B cell (primary cell): ENCODE results near the gene TMEM144. TPM values are rescaled to one million over a fixed set of nuclear protein-coding genes. Genes with fewer than 3 reads are reported as not detected.

Experiments used
- ATAC-seq: fragments of 200-7000 bp; cut with Tn5 transposase; one replicate; pipeline ENCODE4 v1.10.0; 2021; ENCODE audit warnings: low read depth, mild to moderate bottlenecking, moderate number of reproducible peaks, moderate library complexity
- CTCF ChIA-PET: fragments of 350-600 bp; sonication (Branson Sonifier 250); formaldehyde crosslinking; loops from one replicate; lab custom pipeline; 2021; ENCODE audit warnings: antibody characterized with exemption, inconsistent platforms; lab: Charles Lee
- POLR2A ChIA-PET: fragments of 350-600 bp; sonication (Branson Sonifier 250); formaldehyde crosslinking; loops from one replicate; lab custom pipeline; 2021; ENCODE audit warnings: antibody characterized with exemption; lab: Charles Lee
- DNase-seq: peaks from one replicate; pipeline ENCODE4 v3.0.0; 2013
- H2AFZ ChIP-seq: 2 replicates; pipeline ENCODE4 v1.6.1; 2012; ENCODE audit warnings: mild to moderate bottlenecking, low read depth, low read length; ENCODE audit not compliant: insufficient read depth, poor library complexity, severe bottlenecking
- H3K27ac ChIP-seq, 2 donors: 1 replicate in 1 of 2; 2 replicates in 1 of 2; pipeline ENCODE4 v1.5.1; 2012 to 2013; ENCODE audit warnings: low read length in 2 of 2, mild to moderate bottlenecking in 2 of 2, moderate library complexity in 1 of 2
- H3K27me3 ChIP-seq, 4 experiments: fragments of 200-600 bp in 1 of 4; sonication (generic) in 1 of 4; replicated peaks in 1 of 4; 1 replicate in 2 of 4; 2 replicates in 2 of 4; pipeline versions ENCODE4 v1.6.1 to v1.7.0; 2013 to 2016; ENCODE audit warnings: low read length in 3 of 4, mild to moderate bottlenecking in 2 of 4, mixed read lengths in 1 of 4, moderate library complexity in 1 of 4; ENCODE audit not compliant: insufficient read depth in 4 of 4, control insufficient read depth in 3 of 4; ENCODE audit errors: control extremely low read depth in 1 of 4
- H3K36me3 ChIP-seq, 2 experiments: replicated peaks in 1 of 2; 1 replicate in 1 of 2; 2 replicates in 1 of 2; pipeline versions ENCODE4 v1.6.1 to v1.7.1; 2013; ENCODE audit warnings: low read length in 1 of 2; ENCODE audit not compliant: insufficient read depth in 2 of 2, control insufficient read depth in 1 of 2; ENCODE audit errors: control extremely low read depth in 1 of 2, extremely low read depth in 1 of 2
- H3K4me1 ChIP-seq, 2 donors: fragments of 200-600 bp in 1 of 2; sonication (generic) in 1 of 2; 1 replicate in 1 of 2; 2 replicates in 1 of 2; pipeline versions ENCODE4 v1.5.1 to v1.6.1; 2013 to 2017; ENCODE audit warnings: low read length in 2 of 2; ENCODE audit not compliant: control insufficient read depth in 2 of 2, insufficient read depth in 2 of 2
- H3K4me2 ChIP-seq: replicated peaks from 2 replicates; pipeline ENCODE3; 2012; ENCODE audit warnings: mild to moderate bottlenecking, low read depth, low read length; ENCODE audit not compliant: poor library complexity, severe bottlenecking
- H3K4me3 ChIP-seq, 5 experiments: fragments of 200-600 bp in 1 of 5; sonication (generic) in 1 of 5; 1 replicate in 3 of 5; 2 replicates in 2 of 5; pipeline versions ENCODE4 v1.5.1 to v1.7.0; 2011 to 2016; ENCODE audit warnings: low read length in 4 of 5, mild to moderate bottlenecking in 4 of 5, low read depth in 2 of 5, control low read depth in 1 of 5, moderate library complexity in 1 of 5; ENCODE audit not compliant: insufficient read depth in 1 of 5; ENCODE audit errors: control extremely low read depth in 1 of 5, extremely low read depth in 1 of 5
- H3K79me2 ChIP-seq: fragments of 200-600 bp; sonication (generic); one replicate; pipeline ENCODE4 v1.6.0; 2016; ENCODE audit warnings: low read length; ENCODE audit not compliant: control insufficient read depth, insufficient read depth
- H3K9ac ChIP-seq: fragments of 200-600 bp; sonication (generic); 2 replicates; pipeline ENCODE4 v1.6.1; 2017; ENCODE audit warnings: mild to moderate bottlenecking, low read length, moderate library complexity
- H3K9me3 ChIP-seq, 3 donors: one replicate each; pipeline versions ENCODE4 v1.6.1 to v1.7.1; 2013; ENCODE audit warnings: low read length in 2 of 3; ENCODE audit not compliant: control insufficient read depth in 2 of 3, insufficient read depth in 1 of 3; ENCODE audit errors: control extremely low read depth in 1 of 3
- H4K20me1 ChIP-seq: 2 replicates; pipeline ENCODE4 v1.6.0; 2012; ENCODE audit warnings: mild to moderate bottlenecking, low read length; ENCODE audit not compliant: insufficient read depth, control insufficient read depth, poor library complexity, severe bottlenecking
- H3K27ac Mint-ChIP-seq: one replicate; pipeline ENCODE4 v1.8.0; 2021; ENCODE audit warnings: mixed read lengths
- H3K27me3 Mint-ChIP-seq: one replicate; pipeline ENCODE4 v1.8.0; 2021; ENCODE audit warnings: mixed read lengths
- H3K4me1 Mint-ChIP-seq: one replicate; pipeline ENCODE4 v1.8.0; 2021; ENCODE audit warnings: mixed read lengths
- H3K4me3 Mint-ChIP-seq: one replicate; pipeline ENCODE4 v1.8.0; 2021; ENCODE audit warnings: mixed read lengths
- H3K9me3 Mint-ChIP-seq: one replicate; pipeline ENCODE4 v1.8.0; 2022; ENCODE audit warnings: mixed read lengths; ENCODE audit not compliant: insufficient read depth
- CTCF ChIP-seq: fragments of 200-600 bp; IDR thresholded peaks from one replicate; pipeline ENCODE4 v1.8.0; 2022; ENCODE audit warnings: antibody characterized with exemption, mild to moderate bottlenecking
- EZH2 ChIP-seq: IDR thresholded peaks from 2 replicates; pipeline ENCODE4 v1.6.1; 2012; ENCODE audit warnings: borderline replicate concordance, low read depth, mild to moderate bottlenecking, moderate library complexity, low read length; ENCODE audit not compliant: insufficient read depth, poor library complexity, severe bottlenecking
- WGBS: methylation state at CpG from one replicate; pipeline ENCODE4 v1.1.5; 2013; ENCODE audit warnings: missing lambda C conversion rate; ENCODE audit not compliant: insufficient coverage; 5-methylcytosine and 5-hydroxymethylcytosine counted together
- intact Hi-C: fragments of 100-400 bp; cut with micrococcal nuclease; formaldehyde crosslinking; loops from one replicate; pipeline ENCODE4 v1.10.0; 2022
- polyA plus RNA-seq: library from polyadenylated mRNA; depleted of rRNA; stranded (reverse); fragments of >200 nt; gene quantifications from 2 replicates; pipeline ENCODE4 v1.2.3, GENCODE V29; 2012
- total RNA-seq, 2 donors: library from RNA; stranded (reverse); fragments of 120-200 nt in 1 of 2; gene quantifications; 1 replicate in 1 of 2; 2 replicates in 1 of 2; pipeline versions ENCODE4 v1.2.3 to v1.2.4, GENCODE V29; 2013 to 2022

The TMEM144 gene
- total and polyA plus RNA-seq, 2 donors (not counting 1 experiment from before 2014, with no cell fraction given), result 0.06 to 0.07 TPM

GRCh38 chr4:158211222-158211621 is 936 bp downstream of the TMEM144 start:
- Histone ChIP-seq H3K9ac (no peak overlapping the region), H3K4me1 (peaks cover 7 to 8% of the 10 kb centered on the region in 2 donors), H3K4me3 (no peak overlapping the region), H3K4me2 (no peak overlapping the region), H4K20me1 (no peaks in the 10 kb centered on the region), H3K9me3 (no peaks in the 10 kb centered on the region), H3K79me2 (no peaks in the 10 kb centered on the region), H3K36me3 (no peaks in the 10 kb centered on the region), H3K27ac (no peak overlapping the region), H3K27me3 (peaks cover 0 to 7% (median 2%) of the 10 kb centered on the region in 4 experiments), H2AFZ (no peak overlapping the region)
- H3K27ac Mint-ChIP-seq, result no peak overlapping the region
- H3K27me3 Mint-ChIP-seq, result peaks cover 29% of the 10 kb centered on the region
- ChIA-PET POLR2A (no interaction called here), CTCF (no interaction called here)
- TF ChIP-seq CTCF (no peak), EZH2 (no peak)
- DNase-seq (no peak), ATAC-seq (no peak)
- H3K9me3 Mint-ChIP-seq, result no peaks in the 10 kb centered on the region
- intact Hi-C loops, result no loop called here
- peak overlapping the region; percentile 20 for H3K4me3 Mint-ChIP-seq
- H3K4me1 Mint-ChIP-seq, result peaks cover 17% of the 10 kb centered on the region
- WGBS, result no CpG with 5 or more reads among the region's 3 CpGs

GRCh38 chr4:158213466-158213865 is 3.2 kb downstream of the TMEM144 start:
- no peak overlapping the region for H3K9ac ChIP-seq
- H3K4me3 ChIP-seq, result no peak overlapping the region
- H2AFZ ChIP-seq, result no peak overlapping the region
- no peak overlapping the region for H3K27ac Mint-ChIP-seq
- peaks cover 25% of the 10 kb centered on the region for H3K27me3 Mint-ChIP-seq
- no peak overlapping the region for H3K4me2 ChIP-seq
- no peaks in the 10 kb centered on the region for H4K20me1 ChIP-seq
- TF ChIP-seq CTCF, result no peak
- TF ChIP-seq EZH2, result no peak
- H3K4me1 Mint-ChIP-seq, result peaks cover 17% of the 10 kb centered on the region
- H3K4me3 Mint-ChIP-seq, result no peak overlapping the region
- H3K4me1 ChIP-seq, result peaks cover 7 to 8% of the 10 kb centered on the region in 2 donors
- no peaks in the 10 kb centered on the region for H3K79me2 ChIP-seq
- H3K9me3 ChIP-seq, result no peaks in the 10 kb centered on the region
- no peak for ATAC-seq
- CTCF ChIA-PET, result no interaction called here
- WGBS, result no CpG with 5 or more reads among the region's 2 CpGs
- no peak overlapping the region for H3K27ac ChIP-seq
- no peaks in the 10 kb centered on the region for H3K36me3 ChIP-seq
- no peaks in the 10 kb centered on the region for H3K9me3 Mint-ChIP-seq
- no peak for DNase-seq
- H3K27me3 ChIP-seq, result peaks cover 0 to 7% (median 2%) of the 10 kb centered on the region in 4 experiments
- POLR2A ChIA-PET, result no interaction called here
- intact Hi-C loops, result no loop called here
